Breast epithelium (tissue), 3 donors: ENCODE data around the gene PRTFDC1.

Source experiments
- POLR2A ChIP-seq: fragments of 450-650 bp; IDR thresholded peaks from one replicate; pipeline ENCODE4 v1.6.1; 2016; ENCODE audit warnings: antibody characterized with exemption, mild to moderate bottlenecking, moderate library complexity
- POLR2AphosphoS5 ChIP-seq, 3 donors: sonication (generic); formaldehyde crosslinking; IDR thresholded peaks; one replicate each; pipeline ENCODE4 v1.6.1; 2017; ENCODE audit warnings: antibody characterized with exemption in 3 of 3
- TF ChIP-seq, protein P1 (sequence below), 3 donors: fragments of 450-650 bp; IDR thresholded peaks; one replicate each; pipeline ENCODE4 v1.5.1; 2016 to 2017; ENCODE audit warnings: antibody characterized with exemption in 3 of 3, mild to moderate bottlenecking in 3 of 3, moderate library complexity in 3 of 3

DNA sequence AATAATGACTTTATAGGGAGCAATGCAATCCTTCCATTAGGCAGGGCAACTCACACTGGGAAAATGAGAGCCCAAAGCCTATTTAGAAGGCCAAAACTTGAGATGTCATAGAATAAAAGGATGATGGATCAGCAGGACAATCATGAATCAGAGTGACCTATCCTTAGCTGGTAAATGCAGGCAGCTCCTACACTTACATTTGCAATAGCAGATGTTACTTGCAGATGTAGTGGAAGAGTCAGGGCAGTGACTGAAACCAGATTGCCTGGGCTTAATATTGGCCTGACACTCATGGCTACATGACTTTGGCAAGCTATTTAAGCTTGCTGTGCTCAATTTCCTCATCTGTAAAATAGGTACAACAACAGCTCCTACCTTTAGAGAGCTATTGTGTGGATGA is 98.7 kb downstream of the PRTFDC1 start:
- TF ChIP-seq POLR2AphosphoS5 (IDR thresholded peaks at IDR 0.05) (no peak), POLR2A (no peak)
- TF ChIP-seq, protein P1, sequence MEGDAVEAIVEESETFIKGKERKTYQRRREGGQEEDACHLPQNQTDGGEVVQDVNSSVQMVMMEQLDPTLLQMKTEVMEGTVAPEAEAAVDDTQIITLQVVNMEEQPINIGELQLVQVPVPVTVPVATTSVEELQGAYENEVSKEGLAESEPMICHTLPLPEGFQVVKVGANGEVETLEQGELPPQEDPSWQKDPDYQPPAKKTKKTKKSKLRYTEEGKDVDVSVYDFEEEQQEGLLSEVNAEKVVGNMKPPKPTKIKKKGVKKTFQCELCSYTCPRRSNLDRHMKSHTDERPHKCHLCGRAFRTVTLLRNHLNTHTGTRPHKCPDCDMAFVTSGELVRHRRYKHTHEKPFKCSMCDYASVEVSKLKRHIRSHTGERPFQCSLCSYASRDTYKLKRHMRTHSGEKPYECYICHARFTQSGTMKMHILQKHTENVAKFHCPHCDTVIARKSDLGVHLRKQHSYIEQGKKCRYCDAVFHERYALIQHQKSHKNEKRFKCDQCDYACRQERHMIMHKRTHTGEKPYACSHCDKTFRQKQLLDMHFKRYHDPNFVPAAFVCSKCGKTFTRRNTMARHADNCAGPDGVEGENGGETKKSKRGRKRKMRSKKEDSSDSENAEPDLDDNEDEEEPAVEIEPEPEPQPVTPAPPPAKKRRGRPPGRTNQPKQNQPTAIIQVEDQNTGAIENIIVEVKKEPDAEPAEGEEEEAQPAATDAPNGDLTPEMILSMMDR (IDR thresholded peaks at IDR 0.05) = no peak
